ENCODE measurements around the gene SNUPN.

The SNUPN gene

DNA sequence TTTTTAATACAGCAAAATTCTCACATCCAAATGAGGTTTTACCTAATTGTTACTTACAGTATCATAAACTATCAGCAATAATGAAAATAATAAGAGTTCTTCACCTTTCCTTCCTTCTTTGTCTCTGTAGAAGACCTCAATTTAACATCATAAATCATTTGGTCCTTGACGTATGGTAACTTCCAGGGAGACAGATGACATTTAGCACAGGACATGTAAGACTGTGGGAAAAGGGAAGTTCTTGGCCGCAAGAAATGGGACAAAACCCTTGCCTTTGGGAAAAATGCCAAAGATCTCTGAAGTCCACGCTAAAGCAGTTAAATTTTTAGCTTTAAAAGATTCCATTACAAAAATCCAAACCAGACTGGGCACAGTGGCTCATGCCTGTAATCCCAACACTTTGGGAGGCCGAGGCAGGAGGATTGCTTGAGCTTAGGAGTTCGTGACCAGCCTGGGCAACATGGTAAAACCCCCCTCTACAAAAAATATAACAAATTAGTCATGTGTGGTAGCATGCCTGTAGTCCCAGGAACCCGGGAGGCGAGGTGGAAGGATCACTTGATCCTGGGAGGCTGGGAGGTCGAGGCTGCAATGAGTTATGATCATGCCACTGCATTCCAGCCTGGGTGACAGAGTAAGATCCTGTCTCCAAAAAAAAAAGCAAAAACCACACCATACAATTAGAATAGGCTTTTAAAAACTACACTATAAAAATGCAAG is 55.2 kb downstream of the SNUPN start:
- no peak for TF ChIP-seq NFIC (IDR thresholded peaks at IDR 0.05)
- TF ChIP-seq CREB1 (IDR thresholded peaks at IDR 0.05; ENCODE audit: low read depth), result no peak
- TF ChIP-seq YY1 (IDR thresholded peaks at IDR 0.05; ENCODE audit: low read depth), result no peak
- TF ChIP-seq FOXM1 (IDR thresholded peaks at IDR 0.05; ENCODE audit: borderline replicate concordance, low read depth), result no peak
- TF ChIP-seq EP300 (IDR thresholded peaks at IDR 0.05; ENCODE audit: borderline replicate concordance), result no peak
- no peak for TF ChIP-seq ZBTB7A (IDR thresholded peaks at IDR 0.05; ENCODE audit: low read depth)
- TF ChIP-seq TAF1 (IDR thresholded peaks at IDR 0.05; ENCODE audit: low read depth), result no peak
- TF ChIP-seq RAD21 (IDR thresholded peaks at IDR 0.05; ENCODE audit: low read depth), result no peak
- no peak for TF ChIP-seq TCF12 (IDR thresholded peaks at IDR 0.05; ENCODE audit: low read depth)
- no peak for TF ChIP-seq EGR1 (IDR thresholded peaks at IDR 0.05)
- TF ChIP-seq, protein P1, sequence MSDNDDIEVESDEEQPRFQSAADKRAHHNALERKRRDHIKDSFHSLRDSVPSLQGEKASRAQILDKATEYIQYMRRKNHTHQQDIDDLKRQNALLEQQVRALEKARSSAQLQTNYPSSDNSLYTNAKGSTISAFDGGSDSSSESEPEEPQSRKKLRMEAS (IDR thresholded peaks at IDR 0.05), result no peak
- no peak for TF ChIP-seq CEBPB (IDR thresholded peaks at IDR 0.05)
- TF ChIP-seq, protein P2, sequence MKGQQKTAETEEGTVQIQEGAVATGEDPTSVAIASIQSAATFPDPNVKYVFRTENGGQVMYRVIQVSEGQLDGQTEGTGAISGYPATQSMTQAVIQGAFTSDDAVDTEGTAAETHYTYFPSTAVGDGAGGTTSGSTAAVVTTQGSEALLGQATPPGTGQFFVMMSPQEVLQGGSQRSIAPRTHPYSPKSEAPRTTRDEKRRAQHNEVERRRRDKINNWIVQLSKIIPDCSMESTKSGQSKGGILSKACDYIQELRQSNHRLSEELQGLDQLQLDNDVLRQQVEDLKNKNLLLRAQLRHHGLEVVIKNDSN (IDR thresholded peaks at IDR 0.05), result no peak
- no peak for TF ChIP-seq TEAD4 (IDR thresholded peaks at IDR 0.05)
- TF ChIP-seq, protein P3, sequence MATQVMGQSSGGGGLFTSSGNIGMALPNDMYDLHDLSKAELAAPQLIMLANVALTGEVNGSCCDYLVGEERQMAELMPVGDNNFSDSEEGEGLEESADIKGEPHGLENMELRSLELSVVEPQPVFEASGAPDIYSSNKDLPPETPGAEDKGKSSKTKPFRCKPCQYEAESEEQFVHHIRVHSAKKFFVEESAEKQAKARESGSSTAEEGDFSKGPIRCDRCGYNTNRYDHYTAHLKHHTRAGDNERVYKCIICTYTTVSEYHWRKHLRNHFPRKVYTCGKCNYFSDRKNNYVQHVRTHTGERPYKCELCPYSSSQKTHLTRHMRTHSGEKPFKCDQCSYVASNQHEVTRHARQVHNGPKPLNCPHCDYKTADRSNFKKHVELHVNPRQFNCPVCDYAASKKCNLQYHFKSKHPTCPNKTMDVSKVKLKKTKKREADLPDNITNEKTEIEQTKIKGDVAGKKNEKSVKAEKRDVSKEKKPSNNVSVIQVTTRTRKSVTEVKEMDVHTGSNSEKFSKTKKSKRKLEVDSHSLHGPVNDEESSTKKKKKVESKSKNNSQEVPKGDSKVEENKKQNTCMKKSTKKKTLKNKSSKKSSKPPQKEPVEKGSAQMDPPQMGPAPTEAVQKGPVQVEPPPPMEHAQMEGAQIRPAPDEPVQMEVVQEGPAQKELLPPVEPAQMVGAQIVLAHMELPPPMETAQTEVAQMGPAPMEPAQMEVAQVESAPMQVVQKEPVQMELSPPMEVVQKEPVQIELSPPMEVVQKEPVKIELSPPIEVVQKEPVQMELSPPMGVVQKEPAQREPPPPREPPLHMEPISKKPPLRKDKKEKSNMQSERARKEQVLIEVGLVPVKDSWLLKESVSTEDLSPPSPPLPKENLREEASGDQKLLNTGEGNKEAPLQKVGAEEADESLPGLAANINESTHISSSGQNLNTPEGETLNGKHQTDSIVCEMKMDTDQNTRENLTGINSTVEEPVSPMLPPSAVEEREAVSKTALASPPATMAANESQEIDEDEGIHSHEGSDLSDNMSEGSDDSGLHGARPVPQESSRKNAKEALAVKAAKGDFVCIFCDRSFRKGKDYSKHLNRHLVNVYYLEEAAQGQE (IDR thresholded peaks at IDR 0.05; ENCODE audit: low read depth), result no peak

DNA sequence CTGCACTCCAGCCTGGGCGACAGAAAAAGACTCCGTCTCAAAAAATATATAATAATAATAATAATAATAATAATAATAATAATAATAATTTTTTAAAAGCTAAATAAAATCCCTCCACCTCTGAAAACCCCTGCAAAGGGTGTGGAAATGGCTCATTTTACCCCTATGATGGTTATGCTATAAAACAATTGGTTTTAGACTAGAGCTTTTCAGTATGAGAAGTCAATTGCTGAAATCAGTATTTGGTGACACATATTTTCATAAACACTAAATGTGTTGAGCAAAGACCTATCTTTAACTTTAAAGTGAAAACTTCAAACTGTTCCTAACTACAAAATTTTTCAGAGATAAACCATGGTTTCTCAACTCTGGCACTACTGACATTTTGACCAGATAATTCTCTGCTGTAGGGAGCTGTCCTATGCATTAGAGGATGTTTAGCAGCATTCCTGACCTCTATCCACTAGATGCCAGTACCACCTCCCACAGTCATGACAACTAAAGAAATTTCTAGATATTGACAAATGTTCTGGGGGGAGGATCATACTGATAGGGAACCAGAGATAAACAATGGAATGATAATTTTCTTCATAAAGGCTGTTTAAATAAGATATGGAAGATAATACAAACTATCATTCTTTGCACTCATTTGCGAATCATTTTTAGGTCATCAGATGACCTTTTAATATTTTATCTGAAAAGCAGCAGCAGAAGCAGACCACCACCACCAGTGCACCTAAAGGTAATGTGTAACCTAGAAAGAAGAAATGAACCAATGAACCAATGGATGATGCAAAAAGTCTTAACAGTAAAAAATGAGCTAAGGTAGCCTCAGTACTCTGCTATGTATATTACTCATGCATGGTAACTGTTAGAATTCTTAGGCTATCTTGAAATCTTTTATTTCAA is 60.2 kb downstream of the SNUPN start:
- TF ChIP-seq CEBPB (IDR thresholded peaks at IDR 0.05) (no peak), EGR1 (IDR thresholded peaks at IDR 0.05) (no peak), ZBTB7A (IDR thresholded peaks at IDR 0.05; ENCODE audit: low read depth) (no peak), FOXM1 (IDR thresholded peaks at IDR 0.05; ENCODE audit: borderline replicate concordance, low read depth) (no peak), NFIC (IDR thresholded peaks at IDR 0.05) (no peak), TEAD4 (IDR thresholded peaks at IDR 0.05) (no peak), RAD21 (IDR thresholded peaks at IDR 0.05; ENCODE audit: low read depth) (no peak), TCF12 (IDR thresholded peaks at IDR 0.05; ENCODE audit: low read depth) (no peak)
- TF ChIP-seq, protein P1 (IDR thresholded peaks at IDR 0.05), result no peak
- TF ChIP-seq, protein P3 (IDR thresholded peaks at IDR 0.05; ENCODE audit: low read depth), result no peak
- TF ChIP-seq, protein P2 (IDR thresholded peaks at IDR 0.05), result no peak

DNA sequence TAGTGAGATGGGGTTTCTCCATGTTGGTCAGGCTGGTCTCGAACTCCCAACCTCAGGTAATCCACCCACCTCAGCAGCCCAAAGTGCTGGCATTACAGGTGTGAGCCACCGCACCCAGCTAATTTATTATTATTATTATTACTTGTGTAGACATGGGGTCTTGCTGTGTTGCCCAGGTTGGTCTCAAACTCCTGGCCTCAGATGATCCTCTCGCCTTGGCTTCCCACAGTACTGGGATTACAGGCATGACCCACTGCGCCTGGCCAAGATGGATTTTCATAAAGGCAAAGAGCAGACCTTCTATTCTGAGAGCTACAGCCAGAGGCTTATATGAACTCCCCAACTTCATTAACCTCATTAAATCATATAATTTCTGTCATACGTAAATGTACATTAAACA is 63.6 kb downstream of the SNUPN start:
- TF ChIP-seq YY1 (IDR thresholded peaks at IDR 0.05; ENCODE audit: low read depth) (no peak), ZBTB7A (IDR thresholded peaks at IDR 0.05; ENCODE audit: low read depth) (no peak), RAD21 (IDR thresholded peaks at IDR 0.05; ENCODE audit: low read depth) (no peak), EGR1 (IDR thresholded peaks at IDR 0.05) (no peak), FOXM1 (IDR thresholded peaks at IDR 0.05; ENCODE audit: borderline replicate concordance, low read depth) (no peak), EP300 (IDR thresholded peaks at IDR 0.05; ENCODE audit: borderline replicate concordance) (no peak), NFIC (IDR thresholded peaks at IDR 0.05) (no peak), TAF1 (IDR thresholded peaks at IDR 0.05; ENCODE audit: low read depth) (no peak), CEBPB (IDR thresholded peaks at IDR 0.05) (no peak), TCF12 (IDR thresholded peaks at IDR 0.05; ENCODE audit: low read depth) (no peak), TEAD4 (IDR thresholded peaks at IDR 0.05) (no peak), CREB1 (IDR thresholded peaks at IDR 0.05; ENCODE audit: low read depth) (no peak)
- TF ChIP-seq, protein P3 (IDR thresholded peaks at IDR 0.05; ENCODE audit: low read depth), result no peak
- TF ChIP-seq, protein P2 (IDR thresholded peaks at IDR 0.05), result no peak
- TF ChIP-seq, protein P1 (IDR thresholded peaks at IDR 0.05), result no peak
